Spleen (tissue), 7 donors: ENCODE results near the gene IL1RAPL1.

Experiments
- CTCF ChIP-seq, 11 experiments: fragments of 200-600 bp in 7 of 11; fragments of 450-650 bp in 4 of 11; sonication (generic) in 4 of 11; IDR thresholded peaks in 8 of 11; conservative IDR thresholded peaks in 3 of 11; 1 replicate in 7 of 11; 2 replicates in 4 of 11; pipeline versions ENCODE4 v1.4.0 to v1.8.0; 2016 to 2021; ENCODE audit warnings: antibody characterized with exemption in 11 of 11, inconsistent platforms in 4 of 11, mild to moderate bottlenecking in 1 of 11
- POLR2A ChIP-seq, 3 donors: fragments of 450-650 bp; IDR thresholded peaks; one replicate each; pipeline ENCODE4 v1.5.1; 2017; ENCODE audit warnings: antibody characterized with exemption in 3 of 3, mild to moderate bottlenecking in 1 of 3
- POLR2AphosphoS5 ChIP-seq, 3 donors: sonication (generic); formaldehyde crosslinking; IDR thresholded peaks; one replicate each; pipeline ENCODE4 v1.5.1; 2017; ENCODE audit warnings: antibody characterized with exemption in 3 of 3
- donor health status: DM: no; HTN: no; CAD: no; lungs with moderate emphysema.
- donor health status: DM: no; HTN: no; CAD: no.
- donor health status: DM: no; HTN: no; CAD: no.

DNA sequence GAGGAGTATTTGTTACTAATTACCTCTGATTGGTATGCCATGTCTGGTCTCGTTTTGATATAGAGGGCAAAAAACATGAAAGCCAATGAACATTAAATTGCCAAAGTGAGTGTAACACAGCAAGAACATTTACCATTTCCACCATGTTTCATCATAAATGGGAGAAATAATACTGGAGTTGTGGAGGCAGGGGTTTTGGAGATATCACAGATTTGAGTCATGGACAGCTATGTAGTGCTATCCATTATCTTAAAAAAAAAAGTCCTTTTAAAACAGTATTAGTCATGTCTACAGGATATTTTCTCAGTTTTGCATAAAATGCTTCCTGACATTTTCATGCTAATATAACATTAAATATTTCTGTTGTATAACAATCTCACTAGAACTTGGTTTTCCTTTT lies 301.2 kb downstream of the IL1RAPL1 start:
- no peak for TF ChIP-seq POLR2A (IDR thresholded peaks at IDR 0.05)
- no peak for TF ChIP-seq CTCF (IDR thresholded peaks at IDR 0.05 in 8 of 11, conservative IDR thresholded peaks at IDR 0.05 in 3 of 11)
- no peak for TF ChIP-seq POLR2AphosphoS5 (IDR thresholded peaks at IDR 0.05)
